Loucy (cell line): ENCODE results near the gene SEMA6A.

Experiments
- H2AFZ ChIP-seq: fragments of 200-600 bp; sonication (generic); 2 replicates; pipeline ENCODE4 v1.6.0; 2016; ENCODE audit warnings: antibody characterized with exemption, mild to moderate bottlenecking, low read length, moderate library complexity
- H3F3A ChIP-seq: fragments of 200-600 bp; 2 replicates; pipeline ENCODE4 v1.6.0; 2016; ENCODE audit warnings: antibody characterized with exemption, low read depth, mild to moderate bottlenecking
- H3K27me3 ChIP-seq: fragments of 200-600 bp; sonication (generic); 2 replicates; pipeline ENCODE4 v1.6.1; 2014; ENCODE audit warnings: low read length, mild to moderate bottlenecking; ENCODE audit not compliant: insufficient read depth, poor library complexity, severe bottlenecking
- H3K36me3 ChIP-seq: fragments of 200-600 bp; sonication (generic); 2 replicates; pipeline ENCODE4 v1.6.1; 2016; ENCODE audit warnings: low read length; ENCODE audit not compliant: insufficient read depth
- H3K4me1 ChIP-seq: fragments of 200-600 bp; sonication (generic); 2 replicates; pipeline ENCODE4 v1.5.1; 2014; ENCODE audit warnings: low read length, mild to moderate bottlenecking; ENCODE audit not compliant: insufficient read depth, poor library complexity, severe bottlenecking
- H3K4me2 ChIP-seq: fragments of 200-600 bp; sonication (generic); 2 replicates; pipeline ENCODE4 v1.6.0; 2014; ENCODE audit warnings: antibody characterized with exemption, low read length, low read depth, mild to moderate bottlenecking; ENCODE audit not compliant: poor library complexity, severe bottlenecking
- H3K4me3 ChIP-seq: fragments of 200-600 bp; sonication (generic); 2 replicates; pipeline ENCODE4 v1.5.1; 2014; ENCODE audit warnings: low read length, mild to moderate bottlenecking, mixed read lengths; ENCODE audit not compliant: poor library complexity, severe bottlenecking
- H3K79me2 ChIP-seq: fragments of 200-600 bp; sonication (generic); 2 replicates; pipeline ENCODE4 v1.6.1; 2014; ENCODE audit warnings: low read length; ENCODE audit not compliant: insufficient read depth
- H3K9ac ChIP-seq: fragments of 200-600 bp; sonication (generic); 2 replicates; pipeline ENCODE4 v1.6.0; 2014; ENCODE audit warnings: mild to moderate bottlenecking, low read depth, low read length, moderate library complexity; ENCODE audit not compliant: poor library complexity, severe bottlenecking
- H3K9me2 ChIP-seq: fragments of 200-600 bp; sonication (generic); replicated peaks from 2 replicates; pipeline ENCODE4 v1.6.1; 2016; ENCODE audit warnings: low read depth, low read length, mixed read lengths
- H3K9me3 ChIP-seq: fragments of 200-600 bp; sonication (generic); 2 replicates; pipeline ENCODE4 v1.6.1; 2014; ENCODE audit warnings: mild to moderate bottlenecking, antibody characterized with exemption, low read length, low read depth; ENCODE audit not compliant: insufficient read depth
- H4K20me1 ChIP-seq: fragments of 200-600 bp; sonication (generic); 2 replicates; pipeline ENCODE4 v1.6.0; 2014; ENCODE audit warnings: antibody characterized with exemption, low read length, mild to moderate bottlenecking; ENCODE audit not compliant: insufficient read depth, poor library complexity, severe bottlenecking
- EZH2phosphoT487 ChIP-seq: fragments of 200-600 bp; IDR thresholded peaks from 2 replicates; pipeline ENCODE4 v1.6.1; 2018; ENCODE audit warnings: antibody characterized with exemption, mild to moderate bottlenecking, moderate library complexity, borderline replicate concordance
- TF ChIP-seq, protein P1 (sequence below): fragments of 200-600 bp; sonication (generic); conservative IDR thresholded peaks from 2 replicates; pipeline ENCODE4 v1.5.1; 2014; ENCODE audit warnings: mild to moderate bottlenecking, antibody characterized with exemption, low read length

The SEMA6A gene

DNA sequence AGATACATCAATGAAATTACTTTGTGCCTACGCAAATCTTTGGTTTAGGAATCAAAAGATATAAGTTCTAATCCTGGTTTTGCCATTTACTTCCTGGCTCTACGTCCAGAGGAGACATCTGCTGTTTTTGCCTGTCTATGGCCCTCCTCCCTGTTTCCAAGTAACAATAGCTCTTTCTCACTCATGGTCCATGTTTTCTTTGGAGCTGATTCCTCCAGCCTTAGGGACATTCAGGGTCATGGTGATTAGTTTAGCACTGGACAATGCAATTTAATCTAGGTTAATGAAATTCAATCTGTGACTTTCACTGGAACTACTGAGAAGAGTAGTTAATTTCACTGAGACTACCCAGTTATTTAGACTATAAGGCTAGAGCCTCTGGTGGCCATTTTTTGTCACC is 170.6 kb downstream of the SEMA6A start:
- no peaks in the 10 kb centered on the region for H3K9me2 ChIP-seq

DNA sequence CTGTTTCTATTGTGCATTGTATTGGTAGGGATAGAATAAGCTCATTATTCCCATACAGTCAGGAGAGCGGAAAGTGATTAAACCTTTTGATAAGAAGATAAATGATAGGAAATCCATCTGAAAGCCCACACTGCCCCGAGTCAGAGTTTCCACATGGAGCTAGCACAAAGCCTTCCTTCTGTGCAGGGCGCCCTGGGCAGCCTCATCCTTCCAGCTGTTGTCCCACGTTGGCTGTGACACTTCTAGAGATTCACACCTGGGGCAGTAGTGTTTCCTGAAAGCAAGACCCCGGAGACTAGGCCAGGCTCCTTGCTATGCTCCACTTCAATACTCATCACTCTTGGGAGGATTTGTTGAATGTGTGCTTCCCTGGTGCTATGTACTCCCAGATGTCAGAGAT is 172.4 kb downstream of the SEMA6A start:
- H4K20me1 ChIP-seq = no peaks in the 10 kb centered on the region
- TF ChIP-seq, protein P1, sequence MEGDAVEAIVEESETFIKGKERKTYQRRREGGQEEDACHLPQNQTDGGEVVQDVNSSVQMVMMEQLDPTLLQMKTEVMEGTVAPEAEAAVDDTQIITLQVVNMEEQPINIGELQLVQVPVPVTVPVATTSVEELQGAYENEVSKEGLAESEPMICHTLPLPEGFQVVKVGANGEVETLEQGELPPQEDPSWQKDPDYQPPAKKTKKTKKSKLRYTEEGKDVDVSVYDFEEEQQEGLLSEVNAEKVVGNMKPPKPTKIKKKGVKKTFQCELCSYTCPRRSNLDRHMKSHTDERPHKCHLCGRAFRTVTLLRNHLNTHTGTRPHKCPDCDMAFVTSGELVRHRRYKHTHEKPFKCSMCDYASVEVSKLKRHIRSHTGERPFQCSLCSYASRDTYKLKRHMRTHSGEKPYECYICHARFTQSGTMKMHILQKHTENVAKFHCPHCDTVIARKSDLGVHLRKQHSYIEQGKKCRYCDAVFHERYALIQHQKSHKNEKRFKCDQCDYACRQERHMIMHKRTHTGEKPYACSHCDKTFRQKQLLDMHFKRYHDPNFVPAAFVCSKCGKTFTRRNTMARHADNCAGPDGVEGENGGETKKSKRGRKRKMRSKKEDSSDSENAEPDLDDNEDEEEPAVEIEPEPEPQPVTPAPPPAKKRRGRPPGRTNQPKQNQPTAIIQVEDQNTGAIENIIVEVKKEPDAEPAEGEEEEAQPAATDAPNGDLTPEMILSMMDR = no peak
- no peak for TF ChIP-seq EZH2phosphoT487
- no peak overlapping the region for H2AFZ ChIP-seq
- no peak overlapping the region for H3K9ac ChIP-seq
- H3K9me2 ChIP-seq = no peaks in the 10 kb centered on the region
- H3K4me3 ChIP-seq = no peak overlapping the region
- H3K9me3 ChIP-seq = no peaks in the 10 kb centered on the region
- H3K79me2 ChIP-seq = no peaks in the 10 kb centered on the region
- no peaks in the 10 kb centered on the region for H3K4me1 ChIP-seq
- no peaks in the 10 kb centered on the region for H3F3A ChIP-seq
- H3K4me2 ChIP-seq = no peak overlapping the region
- H3K27me3 ChIP-seq = no peaks in the 10 kb centered on the region
- no peaks in the 10 kb centered on the region for H3K36me3 ChIP-seq

More for the DNA sequence above, 170.6 kb downstream of the SEMA6A start:
- Histone ChIP-seq H3F3A (no peaks in the 10 kb centered on the region), H3K4me3 (no peak overlapping the region), H3K4me2 (no peak overlapping the region), H4K20me1 (no peaks in the 10 kb centered on the region), H3K4me1 (no peaks in the 10 kb centered on the region), H3K79me2 (no peaks in the 10 kb centered on the region), H3K36me3 (no peaks in the 10 kb centered on the region), H3K9me3 (no peaks in the 10 kb centered on the region), H3K9ac (no peak overlapping the region), H3K27me3 (no peaks in the 10 kb centered on the region), H2AFZ (no peak overlapping the region)
- TF ChIP-seq, protein P1 = no peak
- TF ChIP-seq EZH2phosphoT487 = no peak

DNA sequence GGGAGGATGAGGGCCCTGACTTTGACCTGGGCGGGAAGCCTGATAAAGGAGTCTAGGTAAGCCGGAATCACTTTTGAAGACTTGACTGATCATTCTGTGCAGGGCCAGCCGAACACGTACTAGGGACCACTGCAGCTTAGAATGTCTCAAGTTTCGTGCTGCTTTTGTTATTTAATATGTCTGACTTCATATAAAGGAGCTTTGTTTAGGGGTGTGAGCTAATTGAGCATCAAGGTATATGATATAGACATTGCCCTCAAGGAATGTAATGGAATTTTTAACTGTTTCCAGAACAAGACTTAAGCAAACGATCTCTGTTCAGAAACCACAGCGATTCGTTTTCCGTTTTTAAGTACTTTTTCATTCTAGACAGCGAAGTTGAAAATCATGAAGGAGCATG is 173.0 kb downstream of the SEMA6A start:
- no peaks in the 10 kb centered on the region for H3K79me2 ChIP-seq
- no peaks in the 10 kb centered on the region for H3K9me2 ChIP-seq
- H3F3A ChIP-seq = no peaks in the 10 kb centered on the region
- H3K4me1 ChIP-seq = no peaks in the 10 kb centered on the region
- no peak overlapping the region for H2AFZ ChIP-seq
- H3K27me3 ChIP-seq = no peaks in the 10 kb centered on the region
- H3K36me3 ChIP-seq = no peaks in the 10 kb centered on the region
- H3K4me3 ChIP-seq = no peak overlapping the region
- no peak for TF ChIP-seq EZH2phosphoT487
- TF ChIP-seq, protein P1 = no peak
- H3K9ac ChIP-seq = no peak overlapping the region
- H4K20me1 ChIP-seq = no peaks in the 10 kb centered on the region
- H3K4me2 ChIP-seq = no peak overlapping the region
- H3K9me3 ChIP-seq = no peaks in the 10 kb centered on the region
